Stimulated activated CD8-positive, alpha-beta memory T cell treated with anti-CD3 and anti-CD28 coated beads, Interleukin-12 subunit alpha, Interleukin-12 subunit beta, amount 100 ng/mL, for 1 hour (primary cell): Measurements from ENCODE around the gene SLX4IP.
"Not testable (repeated sequence)": the region's sequence is repeated elsewhere in the genome, so short reads cannot be mapped to it uniquely, and the experiment has no call there.

ENCODE experiments used
- DNase-seq: peaks from one replicate; pipeline ENCODE4 v3.0.0-alpha.2; 2020; ENCODE audit warnings: low read depth

SLX4IP gene

DNA sequence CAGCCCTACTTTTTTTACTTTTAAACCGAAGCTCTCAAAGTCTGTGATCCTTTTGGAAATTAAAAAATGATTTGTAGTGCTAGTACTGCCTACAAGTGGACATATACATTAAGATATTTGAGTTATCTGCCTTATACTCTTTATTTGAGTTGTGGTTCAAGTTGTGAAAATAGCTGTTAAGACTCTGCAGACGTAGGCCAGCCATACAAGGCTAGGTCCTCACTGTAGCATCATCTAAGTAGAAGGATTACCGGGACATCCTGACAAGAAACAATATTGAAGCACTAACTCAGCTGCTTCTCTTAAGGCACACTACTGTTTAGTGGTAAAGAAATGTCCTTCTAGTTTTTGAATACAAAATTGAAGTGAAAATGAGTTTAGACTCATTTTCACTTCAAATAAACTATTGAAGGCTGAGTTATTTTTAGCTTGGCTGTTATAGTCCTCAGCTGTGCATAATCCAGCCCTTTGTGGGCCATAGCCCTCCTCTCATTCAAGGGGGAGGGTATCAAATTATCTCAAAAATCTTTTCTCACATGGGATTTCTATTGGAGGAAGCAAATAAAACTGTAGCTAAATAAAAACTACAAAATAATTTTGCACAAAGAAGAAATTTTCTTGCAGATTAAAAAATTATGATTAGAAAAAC is 170.6 kb downstream of the SLX4IP start:
- DNase-seq: no peak

DNA sequence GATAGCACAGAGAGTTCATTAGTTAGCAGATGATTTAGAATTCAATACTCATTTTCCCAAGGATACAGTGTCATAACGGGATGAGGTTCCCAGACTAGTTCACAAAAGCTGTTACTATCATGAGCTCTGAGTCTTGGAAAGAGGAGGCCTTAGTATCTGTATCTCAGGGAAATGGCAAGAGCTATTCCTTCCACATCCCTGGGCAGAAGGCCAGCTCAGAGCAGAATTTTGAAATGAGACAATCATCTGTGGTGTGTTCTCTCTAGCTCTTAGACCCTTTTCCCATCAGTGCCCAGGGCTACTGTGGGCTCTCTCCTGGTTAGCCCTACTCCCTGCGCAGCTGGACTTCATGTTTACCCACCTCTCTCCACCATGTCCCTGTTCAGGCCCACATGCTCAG is 174.2 kb downstream of the SLX4IP start:
- no peak for DNase-seq

DNA sequence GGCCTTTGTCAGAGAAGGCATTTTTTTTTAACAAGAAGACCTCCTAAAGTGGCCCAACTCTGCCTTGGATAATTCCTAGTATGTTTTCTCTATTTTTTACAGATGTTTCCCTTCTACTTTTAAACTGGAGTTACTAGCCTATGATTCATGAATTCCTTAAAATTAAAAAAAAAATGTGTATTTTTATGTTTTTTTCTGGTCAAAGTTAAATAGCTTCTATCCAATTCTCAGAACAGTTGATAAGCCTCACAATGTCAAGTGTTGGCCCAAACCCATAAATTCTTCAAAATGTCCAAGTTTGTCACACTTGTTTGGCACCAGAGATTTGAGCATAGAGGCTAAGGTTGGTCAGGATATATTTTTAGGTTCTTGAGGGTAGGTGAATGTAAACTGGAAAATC is 174.7 kb downstream of the SLX4IP start:
- no peak for DNase-seq

- no peak for DNase-seq
These were observed 175.1 kb downstream of the SLX4IP start for GRCh38 chr20:10610251-10610650.

GRCh38 chr20:10611357-10611756 is 176.3 kb downstream of the SLX4IP start:
- DNase-seq: no peak

DNA sequence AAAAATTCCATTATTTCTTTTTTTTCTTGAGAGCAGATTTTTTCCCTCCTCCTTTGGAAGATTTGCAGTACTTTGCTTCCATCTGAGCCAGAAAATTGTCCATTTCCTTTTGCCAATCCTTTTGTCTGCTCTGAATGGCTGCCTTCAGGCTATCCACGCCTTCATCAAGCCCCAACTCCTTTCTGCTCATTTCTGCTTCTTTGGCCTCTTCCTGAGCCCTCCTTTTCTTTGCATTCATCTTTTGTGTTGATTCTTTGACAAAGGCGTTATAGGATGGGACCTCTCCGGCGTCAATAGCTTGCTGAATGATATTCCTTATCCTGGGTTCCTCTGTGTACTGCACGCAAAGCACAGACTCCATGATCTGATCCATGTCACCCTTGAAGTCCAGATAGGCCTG is 178.3 kb downstream of the SLX4IP start:
- DNase-seq: not testable (repeated sequence)

GRCh38 chr20:10613911-10614310 is 178.8 kb downstream of the SLX4IP start:
- no peak for DNase-seq

GRCh38 chr20:10616212-10616611 is 181.1 kb downstream of the SLX4IP start:
- no peak for DNase-seq

- DNase-seq: not testable (repeated sequence)
These were observed 182.5 kb downstream of the SLX4IP start for GRCh38 chr20:10617549-10618133.

GRCh38 chr20:10618611-10619245 is 183.6 kb downstream of the SLX4IP start:
- DNase-seq: no peak

GRCh38 chr20:10619427-10619826 is 184.3 kb downstream of the SLX4IP start:
- no peak for DNase-seq

DNA sequence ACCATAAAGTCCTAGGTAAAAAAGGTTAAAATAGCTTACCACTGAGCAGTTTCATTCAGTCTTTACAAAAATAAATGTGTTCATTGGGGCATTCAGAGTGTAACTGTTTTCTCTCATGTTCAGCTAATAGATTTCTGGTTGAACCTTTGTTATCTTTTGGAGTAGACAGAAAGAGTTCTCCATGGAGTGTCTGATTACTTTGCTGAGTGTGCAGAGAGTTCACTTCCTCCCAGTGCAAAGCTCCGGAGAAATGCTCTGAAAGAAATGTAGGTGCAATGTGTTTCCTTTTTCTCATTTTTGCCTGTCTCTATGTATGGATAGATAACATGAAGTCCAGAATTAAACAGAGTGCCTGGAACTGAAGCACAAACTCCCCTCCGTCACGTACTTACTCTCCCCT is 186.0 kb downstream of the SLX4IP start:
- no peak for DNase-seq

DNA sequence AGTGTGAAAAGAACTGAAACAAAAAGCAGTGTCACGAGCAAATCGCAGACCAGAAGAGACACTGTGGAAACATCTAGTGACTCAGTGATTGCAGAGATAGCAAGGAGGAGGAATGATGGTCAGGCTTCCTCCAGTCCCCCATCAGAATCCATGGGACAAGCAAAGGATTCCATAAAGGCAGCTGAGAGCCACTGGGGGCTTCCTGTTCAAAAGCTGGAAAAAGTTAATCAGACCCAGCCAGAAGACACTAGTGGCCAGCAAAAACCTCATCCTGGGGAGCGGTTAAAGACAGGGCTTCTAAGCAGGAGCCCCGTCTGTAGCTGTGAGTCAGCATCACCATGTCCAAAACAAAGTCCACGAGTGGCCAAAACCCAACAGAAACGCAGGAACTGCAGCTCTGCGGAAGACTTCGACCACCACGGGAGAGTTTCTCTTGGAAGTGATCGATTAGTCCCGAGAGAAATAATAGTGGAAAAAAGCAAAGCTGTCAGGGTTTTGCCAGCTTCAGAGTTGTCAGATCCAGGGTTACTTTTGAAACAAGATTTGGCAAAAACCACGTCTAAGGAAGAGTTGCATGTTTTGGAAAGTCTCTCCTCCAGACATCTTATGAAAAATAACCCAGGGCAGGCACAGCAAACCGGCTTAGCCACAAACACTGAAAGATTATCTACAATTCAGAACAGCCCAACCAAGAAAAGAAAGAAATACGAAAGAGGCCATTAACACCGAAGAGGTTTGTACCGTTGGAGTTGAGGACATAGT is 187.7 kb downstream of the SLX4IP start:
- DNase-seq: no peak

DNA sequence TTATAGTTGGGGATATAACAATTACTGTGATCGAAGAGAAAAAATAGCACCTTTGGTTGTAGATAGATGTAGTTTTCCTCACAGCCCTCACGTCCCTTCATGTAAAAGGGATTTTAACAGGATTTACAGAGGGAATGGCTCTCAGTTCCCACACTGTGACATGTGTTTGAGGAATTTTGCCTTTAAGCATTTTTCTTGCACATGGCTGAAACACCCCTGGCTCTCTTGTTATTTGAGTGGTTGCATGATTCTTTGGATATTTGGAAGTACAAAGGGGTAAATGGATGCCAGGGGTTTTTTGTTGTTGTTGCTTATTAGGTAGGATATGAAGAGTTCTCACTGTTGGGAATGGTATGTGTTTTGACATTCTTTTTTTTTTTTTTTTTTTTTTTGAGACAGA is 190.5 kb downstream of the SLX4IP start:
- DNase-seq: no peak

GRCh38 chr20:10626896-10627295 is 191.8 kb downstream of the SLX4IP start:
- DNase-seq: no peak

- DNase-seq: no peak
These were observed 195.0 kb downstream of the SLX4IP start for GRCh38 chr20:10629946-10630650.

DNA sequence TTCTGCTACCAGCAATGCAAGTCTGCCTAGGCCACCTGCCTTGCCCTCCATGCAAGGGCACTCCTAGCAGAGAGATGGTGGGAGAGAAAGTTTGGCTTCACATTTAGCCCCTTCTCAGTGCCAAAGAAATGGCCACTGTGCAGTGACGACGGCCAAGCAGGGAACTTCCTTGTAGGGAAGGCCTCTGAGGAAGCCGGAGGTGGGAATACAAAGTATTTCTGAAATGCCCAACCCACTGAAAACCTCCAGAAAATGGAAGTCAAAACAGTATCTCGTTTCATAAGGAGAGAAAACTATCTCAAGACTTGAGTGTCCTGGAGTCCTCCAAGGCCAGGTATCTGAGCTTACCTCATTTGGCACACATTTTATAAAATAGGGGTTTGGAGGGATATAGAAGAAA is 196.0 kb downstream of the SLX4IP start:
- no peak for DNase-seq

DNA sequence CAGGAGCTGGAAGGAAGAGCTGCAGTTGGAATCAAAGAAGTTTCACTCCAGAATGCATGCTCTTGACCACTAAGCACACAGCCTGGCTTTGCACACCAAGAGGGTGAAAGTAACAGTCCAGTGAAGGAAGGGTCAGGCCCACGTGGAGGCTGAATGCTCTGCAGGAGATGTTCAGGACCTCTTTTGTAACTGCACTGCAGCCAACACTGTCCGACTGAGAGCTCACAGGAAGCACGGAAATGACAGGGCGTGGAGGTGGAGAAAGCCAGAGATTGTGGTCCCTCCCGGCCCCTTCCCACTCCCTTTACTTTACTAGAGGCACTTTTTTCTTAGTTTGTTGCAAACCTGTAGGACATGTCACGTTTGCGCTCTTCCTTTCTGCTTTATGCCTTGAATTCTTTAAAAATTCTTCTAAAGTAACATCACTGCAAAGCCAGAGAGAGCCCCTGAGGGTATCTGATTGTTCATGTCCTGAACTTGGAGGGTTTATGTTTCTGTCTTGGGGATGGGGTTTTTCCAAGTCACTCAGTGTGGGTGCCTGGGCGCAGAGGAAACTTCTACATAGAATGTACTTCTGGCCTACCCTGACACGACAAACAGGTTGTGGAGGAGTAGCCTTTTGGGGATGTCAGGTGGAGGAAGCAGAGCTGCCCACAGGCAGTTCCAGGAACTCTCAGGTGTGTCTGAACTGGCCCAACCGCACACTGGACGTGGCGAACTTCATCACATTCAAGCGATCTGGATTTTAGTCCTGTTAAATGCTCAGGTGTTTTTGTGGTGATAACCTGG is 197.8 kb downstream of the SLX4IP start:
- DNase-seq: no peak

DNA sequence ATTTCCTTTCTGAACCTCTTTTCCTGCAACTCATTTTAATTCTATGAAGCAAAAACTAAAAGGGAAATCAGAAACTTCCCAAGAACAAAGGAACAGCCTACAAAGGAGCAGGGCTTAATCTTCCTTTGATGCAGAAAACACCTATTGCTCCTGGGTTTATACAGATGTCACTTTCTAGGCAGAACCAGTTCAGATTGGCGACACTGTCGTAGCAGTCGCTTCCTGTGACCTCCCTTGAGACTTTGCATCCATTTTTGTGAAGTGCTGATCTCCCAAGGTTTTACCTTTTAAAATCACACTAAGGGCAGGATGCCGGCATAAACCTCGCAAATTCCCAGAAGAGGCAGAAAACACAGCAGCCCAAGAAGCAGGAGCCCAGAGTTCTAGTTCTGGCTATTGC is 198.6 kb downstream of the SLX4IP start:
- DNase-seq: no peak

- no peak for DNase-seq
These were observed 199.1 kb downstream of the SLX4IP start for GRCh38 chr20:10634211-10634610.

GRCh38 chr20:10634683-10635411 is 199.7 kb downstream of the SLX4IP start:
- DNase-seq: no peak
